GM12865 (cell line): ENCODE measurements around the gene L1CAM.

ENCODE experiments used
- DNase-seq: peaks from one replicate; pipeline ENCODE4 v3.0.0; 2010; ENCODE audit warnings: low read depth
- H3K4me3 ChIP-seq: 2 replicates; pipeline ENCODE4 v1.5.1; 2011; ENCODE audit warnings: mild to moderate bottlenecking, low read depth, low read length, control low read depth
- TF ChIP-seq, protein P1 (sequence below): IDR thresholded peaks from 2 replicates; pipeline ENCODE4 v1.5.1; 2011; ENCODE audit warnings: low read length, control low read depth, low read depth, inconsistent platforms; ENCODE audit not compliant: insufficient read depth; ENCODE audit errors: missing control alignments

The L1CAM gene

DNA sequence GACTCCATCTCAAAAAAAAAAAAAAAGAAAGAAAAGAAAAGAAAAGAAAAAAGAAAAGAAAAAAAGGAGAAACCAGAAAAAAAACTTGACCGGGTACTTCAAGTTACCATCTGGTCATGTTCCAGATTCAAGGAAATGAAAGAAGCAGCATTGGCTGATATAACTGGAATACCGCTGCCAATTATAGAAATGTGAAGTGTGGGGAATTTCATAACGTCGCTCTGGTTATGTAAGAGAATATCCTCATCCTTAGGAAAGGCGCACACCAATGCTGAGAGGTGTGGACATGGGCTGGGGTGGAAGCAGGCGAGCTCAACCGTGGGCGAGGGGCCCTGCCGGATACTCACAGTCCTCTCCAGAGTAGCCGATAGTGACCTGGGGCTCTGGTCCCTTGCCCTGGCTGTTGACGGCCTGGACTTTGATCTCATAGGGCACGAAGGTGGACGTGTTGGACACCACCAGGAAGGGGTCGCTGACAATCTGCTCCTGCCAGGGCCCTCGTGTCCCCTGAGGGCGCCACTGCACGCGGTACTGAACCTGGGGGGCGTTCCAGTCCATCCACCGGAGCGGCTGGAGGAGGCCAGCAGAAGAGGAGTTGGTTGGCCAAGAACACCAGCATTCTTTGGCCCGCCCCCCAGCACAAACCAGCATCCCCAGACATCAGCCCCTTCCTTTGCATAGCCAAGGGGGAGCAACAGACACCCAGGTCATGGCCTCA, 19.5 kb downstream of the L1CAM start:
- H3K4me3 ChIP-seq: no peak overlapping the region
- DNase-seq: no peak
- TF ChIP-seq, protein P1, sequence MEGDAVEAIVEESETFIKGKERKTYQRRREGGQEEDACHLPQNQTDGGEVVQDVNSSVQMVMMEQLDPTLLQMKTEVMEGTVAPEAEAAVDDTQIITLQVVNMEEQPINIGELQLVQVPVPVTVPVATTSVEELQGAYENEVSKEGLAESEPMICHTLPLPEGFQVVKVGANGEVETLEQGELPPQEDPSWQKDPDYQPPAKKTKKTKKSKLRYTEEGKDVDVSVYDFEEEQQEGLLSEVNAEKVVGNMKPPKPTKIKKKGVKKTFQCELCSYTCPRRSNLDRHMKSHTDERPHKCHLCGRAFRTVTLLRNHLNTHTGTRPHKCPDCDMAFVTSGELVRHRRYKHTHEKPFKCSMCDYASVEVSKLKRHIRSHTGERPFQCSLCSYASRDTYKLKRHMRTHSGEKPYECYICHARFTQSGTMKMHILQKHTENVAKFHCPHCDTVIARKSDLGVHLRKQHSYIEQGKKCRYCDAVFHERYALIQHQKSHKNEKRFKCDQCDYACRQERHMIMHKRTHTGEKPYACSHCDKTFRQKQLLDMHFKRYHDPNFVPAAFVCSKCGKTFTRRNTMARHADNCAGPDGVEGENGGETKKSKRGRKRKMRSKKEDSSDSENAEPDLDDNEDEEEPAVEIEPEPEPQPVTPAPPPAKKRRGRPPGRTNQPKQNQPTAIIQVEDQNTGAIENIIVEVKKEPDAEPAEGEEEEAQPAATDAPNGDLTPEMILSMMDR: no peak

DNA sequence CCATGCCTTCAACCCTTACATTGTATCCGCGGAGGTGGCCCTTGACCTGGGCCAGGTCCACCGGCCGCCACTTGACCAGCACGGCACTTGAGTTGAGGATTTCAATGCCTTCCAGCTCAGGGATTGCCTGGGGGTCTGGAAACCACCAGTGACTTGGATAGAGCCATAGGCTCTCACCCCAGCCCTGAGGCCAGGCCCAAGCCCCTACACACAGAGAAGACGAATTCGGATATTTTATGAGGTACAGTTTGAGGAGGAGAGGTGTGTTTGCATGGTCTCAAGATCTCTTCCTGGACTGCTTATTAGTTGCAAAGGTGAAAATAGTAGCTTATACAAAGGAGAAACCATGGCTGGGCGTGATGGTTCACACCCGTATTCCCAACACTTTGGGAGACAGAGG, 20.3 kb downstream of the L1CAM start:
- no peak for DNase-seq
- H3K4me3 ChIP-seq: no peak overlapping the region
- TF ChIP-seq, protein P1: no peak

DNA sequence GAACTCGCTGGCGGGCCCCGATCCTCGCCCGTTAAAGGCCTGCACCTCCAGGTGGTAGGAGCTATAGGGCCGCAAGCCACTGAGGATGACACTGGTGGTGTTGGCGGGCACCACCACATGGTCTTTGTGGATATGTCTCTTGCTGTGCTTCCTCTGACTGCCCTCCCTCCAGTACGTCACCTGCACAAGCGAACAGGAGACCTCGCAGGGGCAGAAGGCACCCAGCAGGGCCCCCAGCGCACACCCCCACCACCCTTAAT, 20.7 kb downstream of the L1CAM start:
- DNase-seq: no peak
- H3K4me3 ChIP-seq: no peak overlapping the region
- TF ChIP-seq, protein P1: no peak

DNA sequence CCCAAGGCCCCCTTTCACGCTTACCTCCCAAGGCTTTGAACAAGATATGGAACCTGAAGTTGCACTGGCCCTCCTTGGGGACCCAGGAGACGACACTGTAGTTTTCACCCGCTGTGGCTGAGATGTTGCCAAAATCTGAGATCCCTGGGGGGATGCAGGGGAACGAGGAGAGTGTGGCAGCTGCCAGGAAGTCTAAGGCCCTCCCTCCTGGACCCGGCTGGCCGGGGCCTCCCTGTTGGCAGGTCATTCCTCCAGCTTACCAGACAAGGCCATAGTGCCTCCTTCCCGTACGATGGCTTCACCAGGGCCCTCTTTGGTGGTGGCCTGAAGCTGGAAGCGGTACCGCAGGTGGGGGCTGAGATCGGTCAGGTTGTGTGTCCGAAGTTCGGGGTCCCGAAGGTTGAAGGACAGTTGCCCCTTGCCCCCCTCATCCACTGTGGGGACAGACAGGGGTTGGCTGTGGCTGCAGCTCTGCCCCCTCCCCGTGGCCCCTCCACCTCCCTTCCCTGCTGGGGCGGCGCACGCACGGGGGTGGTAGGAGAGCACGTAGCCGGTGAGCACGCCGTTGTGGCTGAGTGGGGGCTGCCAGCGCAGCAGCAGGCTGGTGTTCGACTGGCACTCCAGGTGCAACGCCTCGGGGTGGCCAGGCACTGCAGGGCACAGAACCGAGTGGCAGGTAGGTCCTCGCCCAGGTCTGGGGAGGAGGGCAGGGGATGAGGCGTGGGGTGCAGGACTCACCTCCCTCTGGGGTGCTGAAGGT, 21.2 kb downstream of the L1CAM start:
- TF ChIP-seq, protein P1: no peak
- no peak for DNase-seq
- no peak overlapping the region for H3K4me3 ChIP-seq

- TF ChIP-seq, protein P1: no peak
- no peak overlapping the region for H3K4me3 ChIP-seq
- DNase-seq: no peak
Measured at GRCh38 chrX:153864101-153864500, 21.9 kb downstream of the L1CAM start.

DNA sequence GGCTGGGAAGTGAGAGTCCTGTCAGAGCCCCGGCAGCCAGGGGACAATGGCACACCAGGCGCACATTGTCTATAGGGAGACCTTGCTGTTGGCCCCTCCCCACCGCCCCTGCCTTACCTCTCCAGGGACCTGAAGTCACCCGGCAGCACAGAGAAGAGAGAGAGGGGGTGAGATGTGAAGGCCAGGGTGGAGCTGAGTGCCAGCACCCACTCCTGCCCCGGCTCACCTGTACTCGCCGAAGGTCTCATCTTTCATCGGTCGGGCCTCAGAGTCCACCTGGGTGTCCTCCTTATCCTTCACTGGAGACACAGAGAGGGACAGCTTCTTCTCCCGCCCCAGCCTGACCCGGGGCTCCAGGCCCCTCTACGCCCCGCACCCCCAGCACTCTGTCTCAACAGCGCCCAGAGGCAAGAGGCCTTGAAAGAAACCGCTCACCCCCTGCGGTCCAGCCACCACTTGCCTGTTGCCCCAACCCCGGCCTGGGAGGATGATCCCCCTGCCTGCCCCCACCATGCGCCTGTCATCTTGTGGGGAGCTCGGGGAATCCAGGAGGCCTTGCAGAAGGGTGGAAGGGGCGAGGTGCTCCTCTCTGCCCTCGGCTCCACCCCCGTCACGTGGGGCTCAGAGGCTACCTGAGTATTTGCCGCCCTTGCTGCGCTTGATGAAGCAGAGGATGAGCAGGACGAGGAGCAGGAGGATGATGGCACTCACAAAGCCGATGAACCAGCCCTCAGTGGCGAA, 22.6 kb downstream of the L1CAM start:
- TF ChIP-seq, protein P1: no peak
- DNase-seq: no peak
- H3K4me3 ChIP-seq: no peak overlapping the region
